Cardiac atrium fibroblast (primary cell): ENCODE data around the gene KLHDC9. TPM values are rescaled to one million over a fixed set of nuclear protein-coding genes. Genes with fewer than 3 reads are reported as not detected.

ENCODE experiments used
- total RNA-seq: library from RNA; depleted of rRNA; stranded (reverse); fragments of >200 nt; gene quantifications from 2 replicates; pipeline ENCODE4 v1.2.3, GENCODE V29; 2015

Gene KLHDC9
- total RNA-seq, result 0.16 and 7.6 TPM in 2 replicates

GRCh38 chr1:161098210-161099068, at the start of gene KLHDC9:
TSS of gene KLHDC9 (plus strand) at chr1:161098361. CDS start at chr1:161098536, 175 bp downstream.

DNA sequence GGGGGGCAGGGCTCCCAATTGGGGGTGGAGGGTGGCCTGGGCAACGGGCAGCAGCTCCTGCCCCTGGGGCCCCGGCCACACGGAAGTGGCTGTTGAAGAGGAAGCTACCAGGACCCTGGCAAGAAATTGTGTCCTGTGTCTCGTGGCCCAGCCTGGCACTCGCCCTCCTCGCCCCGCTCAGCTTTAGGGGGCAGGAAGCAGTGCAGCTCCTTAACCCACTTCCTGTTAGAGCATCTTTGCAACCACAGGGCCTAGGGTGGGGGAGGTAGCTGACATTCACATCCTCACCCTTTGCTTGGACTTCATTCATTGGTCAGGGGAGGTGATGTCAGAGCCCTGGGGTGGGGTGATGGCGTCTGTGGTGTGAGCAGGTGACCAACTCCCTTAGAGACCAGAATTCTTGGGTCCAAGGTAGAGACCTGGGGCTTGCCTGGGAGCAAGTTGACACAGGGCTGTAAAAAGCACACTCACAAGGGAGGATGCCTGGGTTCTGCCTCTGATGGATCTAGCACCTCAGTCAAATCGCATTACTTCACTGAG, 28.4 kb upstream of the KLHDC9 start, which contains the start of gene ARHGAP30:
TSS of gene ARHGAP30 (minus strand) at position 161 of the 540 bp plus-strand sequence. CDS start 267 bp downstream, outside the sequence.

DNA sequence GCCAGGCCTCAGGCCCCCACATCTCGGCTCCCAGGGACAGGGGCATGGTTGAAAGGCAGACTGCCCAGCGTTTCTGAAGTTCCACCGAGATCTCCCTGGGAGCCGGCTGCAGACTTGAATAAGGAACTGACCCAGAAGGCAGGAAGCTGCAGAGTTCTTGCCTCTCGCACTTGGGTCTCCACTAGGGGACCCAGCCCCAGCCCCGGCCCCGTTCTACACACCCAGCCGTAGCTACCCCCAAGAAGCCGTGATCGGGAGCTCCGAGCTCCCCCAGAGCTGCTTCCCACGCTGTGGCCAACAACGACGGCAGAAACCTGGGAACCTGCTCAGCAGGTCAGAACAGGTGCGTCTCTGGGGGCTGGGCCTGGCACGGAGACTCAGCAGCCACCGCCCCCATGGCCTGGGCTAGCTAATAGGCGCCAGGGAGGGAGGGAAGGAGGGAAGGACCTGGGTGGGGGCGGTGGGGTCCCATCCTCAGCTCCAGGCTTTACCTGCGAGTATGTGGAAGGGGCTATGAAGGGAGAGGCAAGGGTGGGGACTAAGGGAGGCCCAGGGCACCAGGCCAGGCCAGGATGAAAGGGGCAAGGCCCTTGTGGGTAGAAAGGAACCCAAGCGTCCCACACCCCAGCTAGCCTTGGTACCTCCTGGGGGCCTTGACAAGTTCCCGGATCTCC, 8.8 kb upstream of the KLHDC9 start, which contains the start of gene NECTIN4:
TSS of gene NECTIN4 (minus strand) at position 308 of the 674 bp plus-strand sequence. CDS start at position 46, 262 bp downstream.

GRCh38 chr1:161117759-161118581, 19.8 kb downstream of the KLHDC9 start, which contains the start of the genes NIT1 and PFDN2:
TSS of gene NIT1 (plus strand) at chr1:161118105. CDS start at chr1:161118177, 72 bp downstream.
TSS of gene PFDN2 (minus strand) at chr1:161118037. CDS start at chr1:161118026, 11 bp downstream.

GRCh38 chr1:161132410-161133219, 34.5 kb downstream of the KLHDC9 start, which contains the start of gene DEDD:
TSS of gene DEDD (minus strand) at chr1:161132667. CDS start at chr1:161124462, 8,205 bp downstream.

Other genes starting within 250 kb of the KLHDC9 start
- 0.65 TPM in 1 of 2 replicates, not detected in the other for gene CD244, start 235.5 kb upstream of the KLHDC9 start, total RNA-seq
- gene ITLN1, start 213.2 kb upstream of the KLHDC9 start, total RNA-seq, result 0.65 and 1.8 TPM in 2 replicates
- gene ITLN2, start 143.6 kb upstream of the KLHDC9 start, total RNA-seq, result not detected in 2 replicates
- 13.0 and 20.9 TPM in 2 replicates for gene F11R, start 77.2 kb upstream of the KLHDC9 start, total RNA-seq
- 0.49 and 6.0 TPM in 2 replicates for gene TSTD1, start 59.4 kb upstream of the KLHDC9 start, total RNA-seq
- 49.8 and 57.2 TPM in 2 replicates for gene USF1, start 52.4 kb upstream of the KLHDC9 start, total RNA-seq
- 1.8 TPM in 1 of 2 replicates, not detected in the other for gene ARHGAP30, start 28.5 kb upstream of the KLHDC9 start, total RNA-seq
- not detected in 2 replicates for gene NECTIN4, start 8.8 kb upstream of the KLHDC9 start, total RNA-seq
- 32.1 and 40.5 TPM in 2 replicates for gene PFDN2, start 19.7 kb downstream of the KLHDC9 start, total RNA-seq
- gene NIT1, start 19.7 kb downstream of the KLHDC9 start, total RNA-seq, result 26.2 and 30.7 TPM in 2 replicates
- gene DEDD, start 34.3 kb downstream of the KLHDC9 start, total RNA-seq, result 22.7 and 22.8 TPM in 2 replicates
- gene UFC1, start 55.6 kb downstream of the KLHDC9 start, total RNA-seq, result 60.6 and 78.7 TPM in 2 replicates
- 7.3 and 7.4 TPM in 2 replicates for gene USP21, start 61.1 kb downstream of the KLHDC9 start, total RNA-seq
- gene PPOX, start 68.1 kb downstream of the KLHDC9 start, total RNA-seq, result 13.4 TPM in 2 replicates
- gene B4GALT3, start 79.1 kb downstream of the KLHDC9 start, total RNA-seq, result 15.3 and 17.0 TPM in 2 replicates
- 6.5 and 12.2 TPM in 2 replicates for gene ADAMTS4, start 100.7 kb downstream of the KLHDC9 start, total RNA-seq
- gene NDUFS2, start 104.0 kb downstream of the KLHDC9 start, total RNA-seq, result 82.5 and 92.6 TPM in 2 replicates
- not detected in 2 replicates for gene FCER1G, start 116.9 kb downstream of the KLHDC9 start, total RNA-seq
- not detected in 2 replicates for gene APOA2, start 125.3 kb downstream of the KLHDC9 start, total RNA-seq
- 6.0 and 6.9 TPM in 2 replicates for gene TOMM40L, start 127.7 kb downstream of the KLHDC9 start, total RNA-seq
- gene NR1I3, start 139.8 kb downstream of the KLHDC9 start, total RNA-seq, result not detected in 2 replicates
- gene PCP4L1, start 160.4 kb downstream of the KLHDC9 start, total RNA-seq, result not detected in 2 replicates
- 0.90 and 1.1 TPM in 2 replicates for gene MPZ, start 211.6 kb downstream of the KLHDC9 start, total RNA-seq
- gene SDHC, start 216.0 kb downstream of the KLHDC9 start, total RNA-seq, result 19.9 and 38.8 TPM in 2 replicates